NCI-H1417 treated with DMSO at 0.1 percent for 48 hours (cell line): Measurements from ENCODE around the gene CRYZ.

Experiments
- DNase-seq: peaks from one replicate; lab custom pipeline; 2025; lab: John Stamatoyannopoulos, UW

The CRYZ gene

GRCh38 chr1:74731399-74732052 lies 1.3 kb downstream of the CRYZ start:
- no peak for DNase-seq

- no peak for DNase-seq
Measured at GRCh38 chr1:74729741-74730478, 2.9 kb downstream of the CRYZ start.

GRCh38 chr1:74728736-74729135 lies 4.1 kb downstream of the CRYZ start:
- DNase-seq = no peak

GRCh38 chr1:74726063-74726462 lies 6.8 kb downstream of the CRYZ start:
- no peak for DNase-seq

GRCh38 chr1:74717626-74718025 lies 15.2 kb downstream of the CRYZ start:
- no peak for DNase-seq

GRCh38 chr1:74716822-74717221 lies 16.0 kb downstream of the CRYZ start:
- no peak for DNase-seq

- no peak for DNase-seq
Measured at GRCh38 chr1:74715806-74716205, 17.0 kb downstream of the CRYZ start.

GRCh38 chr1:74715236-74715502 lies 17.7 kb downstream of the CRYZ start:
- no peak for DNase-seq

GRCh38 chr1:74714429-74715235 lies 18.2 kb downstream of the CRYZ start:
- DNase-seq = no peak

GRCh38 chr1:74713849-74714248 lies 19.0 kb downstream of the CRYZ start:
- DNase-seq = no peak

- no peak for DNase-seq
Measured at GRCh38 chr1:74712881-74713280, 20.0 kb downstream of the CRYZ start.

- DNase-seq = no peak
Measured at GRCh38 chr1:74703386-74704182, 29.3 kb downstream of the CRYZ start.

- no peak for DNase-seq
Measured at GRCh38 chr1:74699331-74699730, 33.5 kb downstream of the CRYZ start.

- DNase-seq = no peak
Measured at GRCh38 chr1:74697832-74698231, 35.0 kb downstream of the CRYZ start.

- DNase-seq = no peak
Measured at GRCh38 chr1:74693473-74693872, 39.4 kb downstream of the CRYZ start.

GRCh38 chr1:74690909-74691308 lies 41.9 kb downstream of the CRYZ start:
- no peak for DNase-seq

- DNase-seq = no peak
Measured at GRCh38 chr1:74690364-74690696, 42.5 kb downstream of the CRYZ start.

- DNase-seq = peak; percentile 18
Measured at GRCh38 chr1:74689621-74690363, 43.1 kb downstream of the CRYZ start.

GRCh38 chr1:74686928-74687327 lies 45.9 kb downstream of the CRYZ start:
- no peak for DNase-seq

- no peak for DNase-seq
Measured at GRCh38 chr1:74684301-74684700, 48.5 kb downstream of the CRYZ start.

- DNase-seq = no peak
Measured at GRCh38 chr1:74683656-74684055, 49.2 kb downstream of the CRYZ start.

GRCh38 chr1:74681851-74682250 lies 51.0 kb downstream of the CRYZ start:
- DNase-seq = no peak
